Measurements from ENCODE around the gene LMCD1. TPM values are rescaled to one million over a fixed set of nuclear protein-coding genes. Genes with fewer than 3 reads are reported as not detected.

LMCD1 gene
- total RNA-seq, 1 experiment from 2014 or later, result 23.9 TPM

- POLR2A ChIA-PET, result no interaction called here
- CTCF ChIA-PET, result no interaction called here
Measured at GRCh38 chr3:8589880-8590556, 88.4 kb downstream of the LMCD1 start.

GRCh38 chr3:8593021-8593827 is 91.6 kb downstream of the LMCD1 start:
- no peak for TF ChIP-seq CTCF (IDR thresholded peaks at IDR 0.05; ENCODE audit: insufficient read depth in 1 of 2, low read depth in 1 of 2, low read length in 1 of 2, severe bottlenecking in 1 of 2, unreplicated experiment in 1 of 2)
- POLR2A ChIA-PET, result interaction anchor here (1.1 kb wide), 1 partner anchor 92 kb away, joined by 3 read pairs; the partner anchor contains the start of gene LMCD1
- Mint-ChIP-seq H3K27ac (ENCODE audit: unreplicated experiment) (no peak overlapping the region), H3K4me1 (ENCODE audit: low read depth, unreplicated experiment) (no peaks in the 10 kb centered on the region), H3K27me3 (ENCODE audit: insufficient read depth, unreplicated experiment) (no peaks in the 10 kb centered on the region), H3K4me3 (ENCODE audit: unreplicated experiment) (no peak overlapping the region), H3K9me3 (ENCODE audit: unreplicated experiment) (no peaks in the 10 kb centered on the region), H3K36me3 (ENCODE audit: insufficient read depth, unreplicated experiment) (no peaks in the 10 kb centered on the region)
- intact Hi-C loops (cut with micrococcal nuclease; ENCODE audit: unreplicated experiment), result no loop called here
- Histone ChIP-seq H3K27me3 (replicated peaks; ENCODE audit: control insufficient read depth, insufficient read depth, low read length) (no peaks in the 10 kb centered on the region), H3K4me3 (ENCODE audit: low read depth, low read length) (no peak overlapping the region), H3K4me1 (no peaks in the 10 kb centered on the region), H3K9me3 (no peaks in the 10 kb centered on the region), H3K36me3 (ENCODE audit: control insufficient read depth, insufficient read depth, low read length) (no peaks in the 10 kb centered on the region)
- DNase-seq, result no peak
- CTCF ChIA-PET, result no interaction called here
- no TSS peak for BruUV-seq (replicated peaks)

More at GRCh38 chr3:8589880-8590556, 88.4 kb downstream of the LMCD1 start:
- BruUV-seq (replicated peaks), result no TSS peak
- intact Hi-C loops (cut with micrococcal nuclease; ENCODE audit: unreplicated experiment), result no loop called here
- H3K9me3 Mint-ChIP-seq (ENCODE audit: unreplicated experiment), result no peaks in the 10 kb centered on the region
- H3K4me1 ChIP-seq, result no peaks in the 10 kb centered on the region
- no peak overlapping the region for H3K4me3 Mint-ChIP-seq (ENCODE audit: unreplicated experiment)
- no peak overlapping the region for H3K27ac Mint-ChIP-seq (ENCODE audit: unreplicated experiment)
- no peaks in the 10 kb centered on the region for H3K4me1 Mint-ChIP-seq (ENCODE audit: low read depth, unreplicated experiment)
- no peaks in the 10 kb centered on the region for H3K36me3 ChIP-seq (ENCODE audit: control insufficient read depth, insufficient read depth, low read length)
- no peaks in the 10 kb centered on the region for H3K27me3 ChIP-seq (replicated peaks; ENCODE audit: control insufficient read depth, insufficient read depth, low read length)
- DNase-seq, result no peak
- H3K36me3 Mint-ChIP-seq (ENCODE audit: insufficient read depth, unreplicated experiment), result no peaks in the 10 kb centered on the region
- no peak overlapping the region for H3K4me3 ChIP-seq (ENCODE audit: low read depth, low read length)
- no peaks in the 10 kb centered on the region for H3K27me3 Mint-ChIP-seq (ENCODE audit: insufficient read depth, unreplicated experiment)
- no peaks in the 10 kb centered on the region for H3K9me3 ChIP-seq
- TF ChIP-seq CTCF (IDR thresholded peaks at IDR 0.05; ENCODE audit: insufficient read depth in 1 of 2, low read depth in 1 of 2, low read length in 1 of 2, severe bottlenecking in 1 of 2, unreplicated experiment in 1 of 2), result no peak

GRCh38 chr3:8595252-8595651 is 93.6 kb downstream of the LMCD1 start:
- intact Hi-C loops (cut with micrococcal nuclease; ENCODE audit: unreplicated experiment), result no loop called here
- no peaks in the 10 kb centered on the region for H3K36me3 ChIP-seq (ENCODE audit: control insufficient read depth, insufficient read depth, low read length)
- BruUV-seq (replicated peaks), result no TSS peak

More at GRCh38 chr3:8595252-8595651, 93.6 kb downstream of the LMCD1 start:
- Mint-ChIP-seq H3K27me3 (ENCODE audit: insufficient read depth, unreplicated experiment) (no peaks in the 10 kb centered on the region), H3K4me3 (ENCODE audit: unreplicated experiment) (no peak overlapping the region), H3K4me1 (ENCODE audit: low read depth, unreplicated experiment) (no peaks in the 10 kb centered on the region), H3K27ac (ENCODE audit: unreplicated experiment) (no peak overlapping the region), H3K36me3 (ENCODE audit: insufficient read depth, unreplicated experiment) (no peaks in the 10 kb centered on the region), H3K9me3 (ENCODE audit: unreplicated experiment) (no peaks in the 10 kb centered on the region)
- DNase-seq, result no peak
- Histone ChIP-seq H3K27me3 (replicated peaks; ENCODE audit: control insufficient read depth, insufficient read depth, low read length) (no peaks in the 10 kb centered on the region), H3K4me3 (ENCODE audit: low read depth, low read length) (no peak overlapping the region), H3K9me3 (no peaks in the 10 kb centered on the region), H3K4me1 (no peaks in the 10 kb centered on the region)
- POLR2A ChIA-PET, result no interaction called here
- CTCF ChIA-PET, result no interaction called here
- no peak for TF ChIP-seq CTCF (IDR thresholded peaks at IDR 0.05; ENCODE audit: insufficient read depth in 1 of 2, low read depth in 1 of 2, low read length in 1 of 2, severe bottlenecking in 1 of 2, unreplicated experiment in 1 of 2)
